ENCODE measurements around the gene PLXDC1.

The PLXDC1 gene

GRCh38 chr17:39090908-39091665 is 60.4 kb downstream of the PLXDC1 start:
- H3K4me1 ChIP-seq (ENCODE audit: insufficient read depth, low read length), result peaks cover 6% of the 10 kb centered on the region
- H3K36me3 ChIP-seq (ENCODE audit: insufficient read depth, low read length), result no peaks in the 10 kb centered on the region
- H3K4me3 ChIP-seq (ENCODE audit: low read depth in 1 of 2, low read length in 2 of 2), result no peak overlapping the region
- no peak overlapping the region for H3K27ac ChIP-seq (ENCODE audit: low read depth, low read length)
- H3K27me3 ChIP-seq (ENCODE audit: control insufficient read depth in 1 of 2, insufficient read depth in 2 of 2, low read length in 2 of 2), result no peaks in the 10 kb centered on the region
- H3K9ac ChIP-seq (ENCODE audit: low read length), result no peak overlapping the region
- no peaks in the 10 kb centered on the region for H3K9me3 ChIP-seq (ENCODE audit: low read length)

GRCh38 chr17:39090400-39090799 is 61.0 kb downstream of the PLXDC1 start:
- Histone ChIP-seq H3K36me3 (ENCODE audit: insufficient read depth, low read length) (no peaks in the 10 kb centered on the region), H3K9me3 (ENCODE audit: low read length) (no peaks in the 10 kb centered on the region), H3K4me1 (ENCODE audit: insufficient read depth, low read length) (peaks cover 6% of the 10 kb centered on the region), H3K27ac (ENCODE audit: low read depth, low read length) (no peak overlapping the region), H3K4me3 (ENCODE audit: low read depth in 1 of 2, low read length in 2 of 2) (no peak overlapping the region), H3K9ac (ENCODE audit: low read length) (no peak overlapping the region), H3K27me3 (ENCODE audit: control insufficient read depth in 1 of 2, insufficient read depth in 2 of 2, low read length in 2 of 2) (no peaks in the 10 kb centered on the region)

GRCh38 chr17:39084558-39084957 is 66.9 kb downstream of the PLXDC1 start:
- H3K9ac ChIP-seq (ENCODE audit: low read length), result no peak overlapping the region
- no peaks in the 10 kb centered on the region for H3K27me3 ChIP-seq (ENCODE audit: control insufficient read depth in 1 of 2, insufficient read depth in 2 of 2, low read length in 2 of 2)
- peaks cover 9% of the 10 kb centered on the region for H3K4me1 ChIP-seq (ENCODE audit: insufficient read depth, low read length)
- H3K27ac ChIP-seq (ENCODE audit: low read depth, low read length), result no peak overlapping the region
- H3K9me3 ChIP-seq (ENCODE audit: low read length), result no peaks in the 10 kb centered on the region
- no peak overlapping the region for H3K4me3 ChIP-seq (ENCODE audit: low read depth in 1 of 2, low read length in 2 of 2)
- no peaks in the 10 kb centered on the region for H3K36me3 ChIP-seq (ENCODE audit: insufficient read depth, low read length)

DNA sequence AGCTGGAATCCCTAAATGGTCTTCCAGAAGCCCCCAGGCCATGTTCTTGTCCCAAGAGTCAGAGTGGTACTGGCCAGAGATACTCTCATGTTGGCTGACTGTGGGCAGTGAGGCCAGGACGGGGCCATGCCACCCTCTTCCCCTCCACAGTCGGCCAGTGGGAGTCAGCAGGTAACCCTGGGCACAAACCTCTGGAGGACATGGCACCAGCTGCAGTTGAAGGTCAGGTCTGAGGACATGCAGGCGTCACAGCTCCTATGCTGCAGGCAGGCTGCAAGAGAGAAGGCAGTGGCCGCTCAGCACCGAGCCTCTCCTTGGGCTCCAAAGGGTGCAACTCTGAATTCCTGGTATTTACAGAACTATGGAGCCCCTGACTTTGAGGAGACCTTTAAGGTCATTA is 68.2 kb downstream of the PLXDC1 start:
- Histone ChIP-seq H3K36me3 (ENCODE audit: insufficient read depth, low read length) (no peaks in the 10 kb centered on the region), H3K9ac (ENCODE audit: low read length) (no peak overlapping the region), H3K4me1 (ENCODE audit: insufficient read depth, low read length) (peaks cover 9% of the 10 kb centered on the region), H3K9me3 (ENCODE audit: low read length) (no peaks in the 10 kb centered on the region), H3K4me3 (ENCODE audit: low read depth in 1 of 2, low read length in 2 of 2) (no peak overlapping the region), H3K27me3 (ENCODE audit: control insufficient read depth in 1 of 2, insufficient read depth in 2 of 2, low read length in 2 of 2) (no peaks in the 10 kb centered on the region), H3K27ac (ENCODE audit: low read depth, low read length) (no peak overlapping the region)

GRCh38 chr17:39082482-39082881 is 69.0 kb downstream of the PLXDC1 start:
- Histone ChIP-seq H3K9ac (ENCODE audit: low read length) (no peak overlapping the region), H3K4me3 (ENCODE audit: low read depth in 1 of 2, low read length in 2 of 2) (no peak overlapping the region), H3K27me3 (ENCODE audit: control insufficient read depth in 1 of 2, insufficient read depth in 2 of 2, low read length in 2 of 2) (no peaks in the 10 kb centered on the region), H3K27ac (ENCODE audit: low read depth, low read length) (no peak overlapping the region), H3K4me1 (ENCODE audit: insufficient read depth, low read length) (peaks cover 9% of the 10 kb centered on the region), H3K9me3 (ENCODE audit: low read length) (no peaks in the 10 kb centered on the region), H3K36me3 (ENCODE audit: insufficient read depth, low read length) (no peaks in the 10 kb centered on the region)

DNA sequence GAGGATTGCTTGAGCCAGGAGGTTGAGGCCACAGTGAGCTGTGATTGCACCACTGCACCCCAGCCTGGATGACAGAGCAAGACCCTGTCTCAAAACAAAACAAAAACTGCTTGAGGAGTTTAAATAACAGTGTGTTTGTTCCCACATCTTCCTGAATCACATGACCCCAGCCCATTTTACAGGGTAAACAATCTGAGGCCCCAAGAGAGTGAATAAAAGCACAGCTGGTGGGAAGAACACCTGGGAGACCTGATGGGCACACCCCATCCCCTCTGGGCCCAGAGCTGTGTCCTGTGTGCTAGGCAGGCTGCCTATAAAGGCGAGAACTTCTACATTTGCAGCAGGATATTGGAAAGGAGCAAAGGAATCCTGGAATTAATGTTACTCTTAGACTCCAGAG is 69.6 kb downstream of the PLXDC1 start:
- no peaks in the 10 kb centered on the region for H3K9me3 ChIP-seq (ENCODE audit: low read length)
- no peaks in the 10 kb centered on the region for H3K36me3 ChIP-seq (ENCODE audit: insufficient read depth, low read length)
- H3K4me1 ChIP-seq (ENCODE audit: insufficient read depth, low read length), result peaks cover 9% of the 10 kb centered on the region
- no peaks in the 10 kb centered on the region for H3K27me3 ChIP-seq (ENCODE audit: control insufficient read depth in 1 of 2, insufficient read depth in 2 of 2, low read length in 2 of 2)
- no peak overlapping the region for H3K27ac ChIP-seq (ENCODE audit: low read depth, low read length)
- no peak overlapping the region for H3K9ac ChIP-seq (ENCODE audit: low read length)
- H3K4me3 ChIP-seq (ENCODE audit: low read depth in 1 of 2, low read length in 2 of 2), result no peak overlapping the region

DNA sequence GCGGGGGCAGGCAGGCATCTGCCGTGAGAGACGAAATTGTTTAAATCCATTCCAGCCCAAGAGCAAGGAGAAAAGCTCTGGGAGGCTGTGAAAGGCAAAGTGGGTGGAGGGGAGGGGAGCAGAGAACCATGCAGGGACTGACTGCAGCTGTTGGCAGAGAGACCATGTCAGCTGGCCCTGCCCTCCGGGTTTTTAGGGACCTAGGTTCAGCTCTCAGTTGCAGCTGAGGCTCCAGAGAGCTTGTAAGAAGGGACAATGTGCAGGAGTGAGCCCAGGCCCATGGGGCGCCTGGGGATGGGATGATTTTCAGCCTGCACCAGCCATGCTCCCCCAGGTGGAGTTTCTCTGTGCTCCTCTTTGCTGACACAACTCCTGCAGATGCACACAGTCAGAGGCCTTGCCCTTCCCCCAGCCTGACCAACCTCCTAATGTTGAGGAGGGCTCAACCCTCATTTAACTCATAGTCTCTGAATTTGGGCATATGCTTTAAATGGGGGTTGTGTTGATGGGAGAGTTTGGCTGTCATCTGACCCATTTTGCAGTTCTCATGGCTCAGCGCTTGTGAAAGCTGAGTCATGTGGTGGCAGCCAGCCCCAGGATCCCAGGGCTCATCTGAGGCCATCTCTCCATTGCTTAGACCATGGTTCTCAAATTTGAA is 70.9 kb downstream of the PLXDC1 start:
- Histone ChIP-seq H3K36me3 (ENCODE audit: insufficient read depth, low read length) (no peaks in the 10 kb centered on the region), H3K27ac (ENCODE audit: low read depth, low read length) (no peak overlapping the region), H3K4me1 (ENCODE audit: insufficient read depth, low read length) (peaks cover 9% of the 10 kb centered on the region)

GRCh38 chr17:39079836-39080235 is 71.6 kb downstream of the PLXDC1 start:
- H3K9me3 ChIP-seq (ENCODE audit: low read length), result no peaks in the 10 kb centered on the region
- H3K27me3 ChIP-seq (ENCODE audit: control insufficient read depth in 1 of 2, insufficient read depth in 2 of 2, low read length in 2 of 2), result no peaks in the 10 kb centered on the region
- no peak overlapping the region for H3K27ac ChIP-seq (ENCODE audit: low read depth, low read length)
- no peak overlapping the region for H3K9ac ChIP-seq (ENCODE audit: low read length)
- H3K36me3 ChIP-seq (ENCODE audit: insufficient read depth, low read length), result no peaks in the 10 kb centered on the region
- peaks cover 9% of the 10 kb centered on the region for H3K4me1 ChIP-seq (ENCODE audit: insufficient read depth, low read length)
- H3K4me3 ChIP-seq (ENCODE audit: low read depth in 1 of 2, low read length in 2 of 2), result no peak overlapping the region

More for the DNA sequence above, 70.9 kb downstream of the PLXDC1 start:
- Histone ChIP-seq H3K4me3 (ENCODE audit: low read depth in 1 of 2, low read length in 2 of 2) (no peak overlapping the region), H3K27me3 (ENCODE audit: control insufficient read depth in 1 of 2, insufficient read depth in 2 of 2, low read length in 2 of 2) (no peaks in the 10 kb centered on the region), H3K9me3 (ENCODE audit: low read length) (no peaks in the 10 kb centered on the region), H3K9ac (ENCODE audit: low read length) (no peak overlapping the region)

- Histone ChIP-seq H3K27me3 (ENCODE audit: control insufficient read depth in 1 of 2, insufficient read depth in 2 of 2, low read length in 2 of 2) (no peaks in the 10 kb centered on the region), H3K27ac (ENCODE audit: low read depth, low read length) (no peak overlapping the region), H3K4me3 (ENCODE audit: low read depth in 1 of 2, low read length in 2 of 2) (no peak overlapping the region), H3K36me3 (ENCODE audit: insufficient read depth, low read length) (no peaks in the 10 kb centered on the region), H3K9me3 (ENCODE audit: low read length) (no peaks in the 10 kb centered on the region), H3K9ac (ENCODE audit: low read length) (no peak overlapping the region), H3K4me1 (ENCODE audit: insufficient read depth, low read length) (peaks cover 9% of the 10 kb centered on the region)
Observed at GRCh38 chr17:39077866-39078265, 73.6 kb downstream of the PLXDC1 start.

DNA sequence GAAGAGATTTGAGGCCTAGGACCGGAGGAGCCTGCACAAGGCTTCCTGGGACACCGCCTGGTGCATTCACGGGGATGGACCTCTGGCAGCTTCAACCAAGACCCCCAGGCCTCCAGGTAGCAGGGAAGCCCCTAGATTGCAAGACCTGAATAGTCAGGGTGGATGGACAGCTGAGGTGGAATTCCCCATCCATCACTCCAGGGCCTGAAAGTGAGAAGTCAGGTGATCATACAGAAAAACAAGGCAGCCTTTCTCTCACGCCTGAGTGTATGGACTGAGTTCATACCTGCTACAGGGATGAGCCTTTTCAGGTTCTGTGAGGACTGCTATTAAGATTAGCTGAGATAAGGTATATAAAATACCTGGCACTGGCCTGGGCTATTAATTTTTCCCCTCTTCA is 74.2 kb downstream of the PLXDC1 start:
- no peak overlapping the region for H3K27ac ChIP-seq (ENCODE audit: low read depth, low read length)
- no peak overlapping the region for H3K4me3 ChIP-seq (ENCODE audit: low read depth in 1 of 2, low read length in 2 of 2)
- no peaks in the 10 kb centered on the region for H3K36me3 ChIP-seq (ENCODE audit: insufficient read depth, low read length)
- no peaks in the 10 kb centered on the region for H3K27me3 ChIP-seq (ENCODE audit: control insufficient read depth in 1 of 2, insufficient read depth in 2 of 2, low read length in 2 of 2)
- no peak overlapping the region for H3K9ac ChIP-seq (ENCODE audit: low read length)
- H3K4me1 ChIP-seq (ENCODE audit: insufficient read depth, low read length), result peaks cover 9% of the 10 kb centered on the region
- H3K9me3 ChIP-seq (ENCODE audit: low read length), result no peaks in the 10 kb centered on the region

GRCh38 chr17:39074676-39075075 is 76.8 kb downstream of the PLXDC1 start:
- Histone ChIP-seq H3K9me3 (ENCODE audit: low read length) (no peaks in the 10 kb centered on the region), H3K4me1 (ENCODE audit: insufficient read depth, low read length) (no peaks in the 10 kb centered on the region), H3K27me3 (ENCODE audit: control insufficient read depth in 1 of 2, insufficient read depth in 2 of 2, low read length in 2 of 2) (no peaks in the 10 kb centered on the region), H3K9ac (ENCODE audit: low read length) (no peak overlapping the region), H3K27ac (ENCODE audit: low read depth, low read length) (no peak overlapping the region), H3K36me3 (ENCODE audit: insufficient read depth, low read length) (no peaks in the 10 kb centered on the region), H3K4me3 (ENCODE audit: low read depth in 1 of 2, low read length in 2 of 2) (no peak overlapping the region)

- no peaks in the 10 kb centered on the region for H3K4me1 ChIP-seq (ENCODE audit: insufficient read depth, low read length)
- no peak overlapping the region for H3K4me3 ChIP-seq (ENCODE audit: low read depth in 1 of 2, low read length in 2 of 2)
- no peak overlapping the region for H3K9ac ChIP-seq (ENCODE audit: low read length)
- H3K27me3 ChIP-seq (ENCODE audit: control insufficient read depth in 1 of 2, insufficient read depth in 2 of 2, low read length in 2 of 2), result no peaks in the 10 kb centered on the region
- H3K9me3 ChIP-seq (ENCODE audit: low read length), result no peaks in the 10 kb centered on the region
- no peak overlapping the region for H3K27ac ChIP-seq (ENCODE audit: low read depth, low read length)
- no peaks in the 10 kb centered on the region for H3K36me3 ChIP-seq (ENCODE audit: insufficient read depth, low read length)
Observed at GRCh38 chr17:39073916-39074315, 77.5 kb downstream of the PLXDC1 start.

Data from muscle layer of colon (tissue), 2 donors.